ENCODE results near the gene KLHL15. TPM values are rescaled to one million over a fixed set of nuclear protein-coding genes. Genes with fewer than 3 reads are reported as not detected.
A peak's percentile ranks its signal among the peaks of the same experiment; 100 is the strongest.
"Not testable (repeated sequence)": the region's sequence is repeated elsewhere in the genome, so short reads cannot be mapped to it uniquely, and the experiment has no call there.

KLHL15 gene
- total and polyA plus RNA-seq, 2 of the 4 experiments (the other 2 are of a cell fraction): 2.4 to 7.5 TPM

DNA sequence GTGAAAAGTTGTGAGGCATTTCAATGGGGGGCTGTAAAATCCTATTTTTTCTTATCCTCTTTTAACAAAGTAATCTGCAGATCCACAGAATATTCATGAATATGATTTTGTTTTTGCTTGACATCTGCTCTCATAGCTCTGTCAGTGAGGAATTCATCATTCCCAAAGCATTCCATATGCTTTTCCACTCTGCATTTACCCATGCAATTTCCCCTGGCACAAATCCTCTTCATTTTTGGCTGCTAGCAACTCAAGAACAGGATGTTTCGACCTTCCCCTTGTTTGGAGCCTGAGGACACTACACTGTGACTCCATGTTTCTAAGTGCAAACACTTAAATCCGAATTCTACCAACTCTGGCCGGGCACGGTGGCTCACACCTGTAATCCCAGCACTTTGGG, 48.5 kb downstream of the KLHL15 start:
- Histone ChIP-seq H3K4me2 (ENCODE audit: low read depth, low read length) (no peak overlapping the region), H3K4me3 (ENCODE audit: insufficient read depth, low read depth, low read length) (no peak overlapping the region), H3K56ac (ENCODE audit: extremely low read depth, insufficient read depth, low read length) (no peak overlapping the region), H3K27ac (ENCODE audit: insufficient read depth, low read length) (no peak overlapping the region), H3K18ac (ENCODE audit: low read depth, low read length) (no peak overlapping the region), H3K4ac (ENCODE audit: low read depth, low read length) (no peak overlapping the region), H4K5ac (ENCODE audit: low read depth, low read length) (no peak overlapping the region), H3K9me1 (ENCODE audit: insufficient read depth, low read length) (peaks cover 4% of the 10 kb centered on the region; the same call in 1 of the 2 replicates), H4K8ac (ENCODE audit: low read depth in 2 of 2, low read length in 2 of 2) (no peak overlapping the region), H2AK9ac (replicated peaks; ENCODE audit: low read depth, low read length, poor library complexity) (peak overlapping the region; percentile 65), H4K91ac (ENCODE audit: insufficient read depth, low read depth, low read length) (no peak overlapping the region), H3K36me3 (ENCODE audit: control insufficient read depth, insufficient read depth, low read length) (no peaks in the 10 kb centered on the region), H2BK20ac (ENCODE audit: low read depth, low read length) (no peak overlapping the region), H3K9me3 (ENCODE audit: control insufficient read depth, insufficient read depth, low read length) (no peaks in the 10 kb centered on the region), H2BK5ac (ENCODE audit: low read depth, low read length, poor library complexity, severe bottlenecking) (no peak overlapping the region), H3K14ac (replicated peaks; ENCODE audit: low read depth, low read length) (no peak overlapping the region), H2AK5ac (ENCODE audit: low read depth, low read length) (no peak overlapping the region), H4K20me1 (ENCODE audit: insufficient read depth, low read length) (no peaks in the 10 kb centered on the region), H2AFZ (replicated peaks; ENCODE audit: low read length, poor library complexity) (no peak overlapping the region), H3K9ac (ENCODE audit: low read depth, low read length) (no peak overlapping the region), H3K4me1 (ENCODE audit: control insufficient read depth, insufficient read depth, low read length) (peaks cover 4% of the 10 kb centered on the region; the same call in 1 of the 2 replicates), H3K23ac (ENCODE audit: low read depth, low read length) (no peak overlapping the region), H2BK15ac (ENCODE audit: low read depth, low read length) (no peak overlapping the region), H2BK120ac (ENCODE audit: low read depth, low read length) (no peak overlapping the region), H3K27me3 (ENCODE audit: control insufficient read depth, insufficient read depth, low read length) (peaks cover 4% of the 10 kb centered on the region), H3K79me1 (ENCODE audit: low read depth in 1 of 2, low read length in 2 of 2) (no peaks in the 10 kb centered on the region; a peak in 1 of 4 replicates)
- no TSS peak for BruUV-seq (replicated peaks)
- no peak for DNase-seq
- in situ Hi-C loops (cut with MboI; ENCODE audit: low sequenced_read_pairs): no loop called here
- intact Hi-C loops (cut with micrococcal nuclease): loop anchor here (10.0 kb wide), 1 partner anchor 256 kb away; no protein-coding TSS in a partner anchor
- POLR2A ChIA-PET (ENCODE audit: unreplicated experiment): no interaction called here
- ATAC-seq (ENCODE audit: low read depth): no peak
- TF ChIP-seq BHLHE40 (IDR thresholded peaks at IDR 0.05; ENCODE audit: low read depth, low read length) (no peak), RAD21 (IDR thresholded peaks at IDR 0.05; ENCODE audit: low read length) (no peak), FOS (IDR thresholded peaks at IDR 0.05; ENCODE audit: low read depth, low read length) (no peak), POLR2A (IDR thresholded peaks at IDR 0.05; ENCODE audit: low read depth, low read length) (no peak)
- TF ChIP-seq, protein P1, sequence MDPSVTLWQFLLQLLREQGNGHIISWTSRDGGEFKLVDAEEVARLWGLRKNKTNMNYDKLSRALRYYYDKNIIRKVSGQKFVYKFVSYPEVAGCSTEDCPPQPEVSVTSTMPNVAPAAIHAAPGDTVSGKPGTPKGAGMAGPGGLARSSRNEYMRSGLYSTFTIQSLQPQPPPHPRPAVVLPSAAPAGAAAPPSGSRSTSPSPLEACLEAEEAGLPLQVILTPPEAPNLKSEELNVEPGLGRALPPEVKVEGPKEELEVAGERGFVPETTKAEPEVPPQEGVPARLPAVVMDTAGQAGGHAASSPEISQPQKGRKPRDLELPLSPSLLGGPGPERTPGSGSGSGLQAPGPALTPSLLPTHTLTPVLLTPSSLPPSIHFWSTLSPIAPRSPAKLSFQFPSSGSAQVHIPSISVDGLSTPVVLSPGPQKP (IDR thresholded peaks at IDR 0.05; ENCODE audit: borderline replicate concordance, low read depth, low read length): no peak
- CTCF ChIA-PET: no interaction called here
- dilution Hi-C loops (cut with HindIII; ENCODE audit: low sequenced_read_pairs, unreplicated experiment): no loop called here
- WGBS, 2 experiments (ENCODE audit: extremely low coverage in 2 of 2, insufficient read length in 1 of 2): 65% methylated on average over 2 of the region's 4 CpGs; no CpG with 5 or more reads in 1 of the 2 experiments

DNA sequence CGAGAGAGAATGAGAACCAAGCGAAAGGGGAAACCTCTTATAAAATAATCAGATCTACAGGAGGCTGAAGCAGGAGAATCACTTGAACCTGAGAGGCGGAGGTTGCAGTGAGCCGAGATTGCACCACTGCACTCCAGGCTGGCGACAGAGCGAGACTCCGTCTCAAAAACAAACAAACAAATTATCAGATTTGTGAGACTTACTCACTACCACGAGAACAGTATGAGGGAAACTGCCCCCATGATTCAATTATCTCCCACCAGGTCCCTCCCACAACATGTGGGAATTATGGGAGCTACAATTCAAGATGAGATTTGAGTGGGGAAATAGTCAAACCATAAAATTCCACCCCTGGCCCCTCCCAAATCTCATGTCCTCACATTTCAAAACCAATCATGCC, 61.4 kb downstream of the KLHL15 start:
- H3K4me3 ChIP-seq (ENCODE audit: insufficient read depth, low read depth, low read length); H4K20me1 ChIP-seq (ENCODE audit: insufficient read depth, low read length); BruUV-seq (replicated peaks); intact Hi-C loops (cut with micrococcal nuclease); in situ Hi-C loops (cut with MboI; ENCODE audit: low sequenced_read_pairs); H3K23ac ChIP-seq (ENCODE audit: low read depth, low read length); dilution Hi-C loops (cut with HindIII; ENCODE audit: low sequenced_read_pairs, unreplicated experiment); H3K27ac ChIP-seq (ENCODE audit: insufficient read depth, low read length); H2AK9ac ChIP-seq (replicated peaks; ENCODE audit: low read depth, low read length, poor library complexity); H3K56ac ChIP-seq (ENCODE audit: extremely low read depth, insufficient read depth, low read length); H2BK5ac ChIP-seq (ENCODE audit: low read depth, low read length, poor library complexity, severe bottlenecking); H3K27me3 ChIP-seq (ENCODE audit: control insufficient read depth, insufficient read depth, low read length); CTCF ChIA-PET; H3K9me3 ChIP-seq (ENCODE audit: control insufficient read depth, insufficient read depth, low read length); H4K91ac ChIP-seq (ENCODE audit: insufficient read depth, low read depth, low read length); DNase-seq; H3K14ac ChIP-seq (replicated peaks; ENCODE audit: low read depth, low read length); H2BK20ac ChIP-seq (ENCODE audit: low read depth, low read length); H2BK15ac ChIP-seq (ENCODE audit: low read depth, low read length); H2AK5ac ChIP-seq (ENCODE audit: low read depth, low read length); ATAC-seq (ENCODE audit: low read depth); H3K18ac ChIP-seq (ENCODE audit: low read depth, low read length); POLR2A ChIA-PET (ENCODE audit: unreplicated experiment); H3K9ac ChIP-seq (ENCODE audit: low read depth, low read length); H3K79me1 ChIP-seq (ENCODE audit: low read depth in 1 of 2, low read length in 2 of 2); H4K8ac ChIP-seq (ENCODE audit: low read depth in 2 of 2, low read length in 2 of 2); H3K4me1 ChIP-seq (ENCODE audit: control insufficient read depth, insufficient read depth, low read length); H3K4me2 ChIP-seq (ENCODE audit: low read depth, low read length); H3K36me3 ChIP-seq (ENCODE audit: control insufficient read depth, insufficient read depth, low read length); H3K4ac ChIP-seq (ENCODE audit: low read depth, low read length); H2BK120ac ChIP-seq (ENCODE audit: low read depth, low read length); H3K9me1 ChIP-seq (ENCODE audit: insufficient read depth, low read length); H4K5ac ChIP-seq (ENCODE audit: low read depth, low read length); H2AFZ ChIP-seq (replicated peaks; ENCODE audit: low read length, poor library complexity): not testable (repeated sequence)
- no CpG with 5 or more reads among the region's 8 CpGs for WGBS, 2 experiments (ENCODE audit: extremely low coverage in 2 of 2, insufficient read length in 1 of 2)
